Measurements from ENCODE around the gene SLC4A8. TPM values are rescaled to one million over a fixed set of nuclear protein-coding genes. Genes with fewer than 3 reads are reported as not detected.

SLC4A8 gene
- total RNA-seq, 2 experiments from 2014 or later: 1.3 to 1.8 TPM

- ChIA-PET CTCF (interaction anchor here (1.2 kb wide), 1 partner anchor 9 kb away, joined by 3 read pairs; no protein-coding TSS in a partner anchor), POLR2A (no interaction called here)
- no peaks in the 10 kb centered on the region for H3K9me3 ChIP-seq (ENCODE audit: control insufficient read depth in 1 of 2, insufficient read depth in 1 of 2, low read length in 2 of 2)
- Mint-ChIP-seq H3K27ac (no peak overlapping the region), H3K27me3 (peaks cover 11% of the 10 kb centered on the region), H3K4me1 (ENCODE audit: low read depth) (no peaks in the 10 kb centered on the region), H3K4me3 (no peak overlapping the region), H3K9me3 (no peaks in the 10 kb centered on the region), H3K36me3 (ENCODE audit: low read depth) (no peaks in the 10 kb centered on the region)
- peaks cover 3 to 4% of the 10 kb centered on the region in 2 experiments for H3K27me3 ChIP-seq (ENCODE audit: control insufficient read depth in 1 of 2, insufficient read depth in 2 of 2, low read length in 2 of 2)
- H3K4me3 ChIP-seq (ENCODE audit: low read length): no peak overlapping the region
- TF ChIP-seq, protein P1, sequence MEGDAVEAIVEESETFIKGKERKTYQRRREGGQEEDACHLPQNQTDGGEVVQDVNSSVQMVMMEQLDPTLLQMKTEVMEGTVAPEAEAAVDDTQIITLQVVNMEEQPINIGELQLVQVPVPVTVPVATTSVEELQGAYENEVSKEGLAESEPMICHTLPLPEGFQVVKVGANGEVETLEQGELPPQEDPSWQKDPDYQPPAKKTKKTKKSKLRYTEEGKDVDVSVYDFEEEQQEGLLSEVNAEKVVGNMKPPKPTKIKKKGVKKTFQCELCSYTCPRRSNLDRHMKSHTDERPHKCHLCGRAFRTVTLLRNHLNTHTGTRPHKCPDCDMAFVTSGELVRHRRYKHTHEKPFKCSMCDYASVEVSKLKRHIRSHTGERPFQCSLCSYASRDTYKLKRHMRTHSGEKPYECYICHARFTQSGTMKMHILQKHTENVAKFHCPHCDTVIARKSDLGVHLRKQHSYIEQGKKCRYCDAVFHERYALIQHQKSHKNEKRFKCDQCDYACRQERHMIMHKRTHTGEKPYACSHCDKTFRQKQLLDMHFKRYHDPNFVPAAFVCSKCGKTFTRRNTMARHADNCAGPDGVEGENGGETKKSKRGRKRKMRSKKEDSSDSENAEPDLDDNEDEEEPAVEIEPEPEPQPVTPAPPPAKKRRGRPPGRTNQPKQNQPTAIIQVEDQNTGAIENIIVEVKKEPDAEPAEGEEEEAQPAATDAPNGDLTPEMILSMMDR (IDR thresholded peaks at IDR 0.05): no peak
- intact Hi-C loops (cut with DNase I, micrococcal nuclease): no loop called here
- no peak for ATAC-seq (ENCODE audit: poor library complexity)
- H3K4me1 ChIP-seq (ENCODE audit: insufficient read depth, low read length): no peaks in the 10 kb centered on the region
- DNase-seq: no peak
- H3K36me3 ChIP-seq (ENCODE audit: insufficient read depth, low read length): no peaks in the 10 kb centered on the region
- no peak overlapping the region for H3K27ac ChIP-seq (ENCODE audit: low read depth in 1 of 2, low read length in 2 of 2)
These were observed 116.4 kb downstream of the SLC4A8 start for GRCh38 chr12:51540996-51541395.

GRCh38 chr12:51546097-51546496 is 121.5 kb downstream of the SLC4A8 start:
- Mint-ChIP-seq H3K27me3 (peaks cover 11% of the 10 kb centered on the region), H3K4me1 (ENCODE audit: low read depth) (no peaks in the 10 kb centered on the region), H3K27ac (no peak overlapping the region), H3K9me3 (no peaks in the 10 kb centered on the region), H3K36me3 (ENCODE audit: low read depth) (no peaks in the 10 kb centered on the region), H3K4me3 (no peak overlapping the region)
- intact Hi-C loops (cut with DNase I, micrococcal nuclease): no loop called here
- no peaks in the 10 kb centered on the region for H3K36me3 ChIP-seq (ENCODE audit: insufficient read depth, low read length)
- CTCF ChIA-PET: no interaction called here
- DNase-seq (no peak), ATAC-seq (ENCODE audit: poor library complexity) (no peak)
- POLR2A ChIA-PET: no interaction called here
- H3K27ac ChIP-seq (ENCODE audit: low read depth in 1 of 2, low read length in 2 of 2): no peak overlapping the region
- no peaks in the 10 kb centered on the region for H3K9me3 ChIP-seq (ENCODE audit: control insufficient read depth in 1 of 2, insufficient read depth in 1 of 2, low read length in 2 of 2)
- H3K4me3 ChIP-seq (ENCODE audit: low read length): no peak overlapping the region
- TF ChIP-seq, protein P1 (IDR thresholded peaks at IDR 0.05): no peak
- H3K27me3 ChIP-seq (ENCODE audit: control insufficient read depth in 1 of 2, insufficient read depth in 2 of 2, low read length in 2 of 2): peaks cover 5 to 7% of the 10 kb centered on the region in 2 experiments
- no peaks in the 10 kb centered on the region for H3K4me1 ChIP-seq (ENCODE audit: insufficient read depth, low read length)

- H3K27me3 ChIP-seq (ENCODE audit: control insufficient read depth in 1 of 2, insufficient read depth in 2 of 2, low read length in 2 of 2): peaks cover 5 to 12% of the 10 kb centered on the region in 2 experiments
- no peaks in the 10 kb centered on the region for H3K9me3 Mint-ChIP-seq
- intact Hi-C loops (cut with DNase I, micrococcal nuclease): no loop called here
- H3K4me1 ChIP-seq (ENCODE audit: insufficient read depth, low read length): no peaks in the 10 kb centered on the region
- H3K4me3 ChIP-seq (ENCODE audit: low read length): no peak overlapping the region
- CTCF ChIA-PET: no interaction called here
- no peaks in the 10 kb centered on the region for H3K9me3 ChIP-seq (ENCODE audit: control insufficient read depth in 1 of 2, insufficient read depth in 1 of 2, low read length in 2 of 2)
- H3K4me3 Mint-ChIP-seq: no peak overlapping the region
- ATAC-seq (ENCODE audit: poor library complexity) (no peak), DNase-seq (no peak)
- H3K27ac Mint-ChIP-seq: no peak overlapping the region
- H3K36me3 ChIP-seq (ENCODE audit: insufficient read depth, low read length): no peaks in the 10 kb centered on the region
- TF ChIP-seq, protein P1 (IDR thresholded peaks at IDR 0.05): no peak
- no peak overlapping the region for H3K27ac ChIP-seq (ENCODE audit: low read depth in 1 of 2, low read length in 2 of 2)
- no peaks in the 10 kb centered on the region for H3K36me3 Mint-ChIP-seq (ENCODE audit: low read depth)
- POLR2A ChIA-PET: no interaction called here
- H3K27me3 Mint-ChIP-seq: peaks cover 11% of the 10 kb centered on the region
- no peaks in the 10 kb centered on the region for H3K4me1 Mint-ChIP-seq (ENCODE audit: low read depth)
These were observed 123.0 kb downstream of the SLC4A8 start for GRCh38 chr12:51547606-51548005.

Data from CD4-positive, alpha-beta T cell (primary cell).